Right kidney (tissue), 9 donors: Measurements from ENCODE around the gene SPRY4.
"Not testable (repeated sequence)": the region's sequence is repeated elsewhere in the genome, so short reads cannot be mapped to it uniquely, and the experiment has no call there.

Experiments used
- DNase-seq: peaks from one replicate; pipeline ENCODE4 v3.0.0-alpha.2; 2016
- long read RNA-seq, 8 donors: transcript quantifications; one replicate each; lab custom pipeline, GENCODE V29; 2026

The SPRY4 gene, protein sequence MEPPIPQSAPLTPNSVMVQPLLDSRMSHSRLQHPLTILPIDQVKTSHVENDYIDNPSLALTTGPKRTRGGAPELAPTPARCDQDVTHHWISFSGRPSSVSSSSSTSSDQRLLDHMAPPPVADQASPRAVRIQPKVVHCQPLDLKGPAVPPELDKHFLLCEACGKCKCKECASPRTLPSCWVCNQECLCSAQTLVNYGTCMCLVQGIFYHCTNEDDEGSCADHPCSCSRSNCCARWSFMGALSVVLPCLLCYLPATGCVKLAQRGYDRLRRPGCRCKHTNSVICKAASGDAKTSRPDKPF
- long read RNA-seq, donor 1, full-length matches to known transcripts: 44 of 44 reads
- long read RNA-seq, donor 1, partial matches to known transcripts: 0 of 44 reads
- long read RNA-seq, donor 1, other reads (novel, unspliced or antisense): 0 of 44 reads
- long read RNA-seq, donor 2, full-length matches to known transcripts: 40 of 40 reads
- long read RNA-seq, donor 2, partial matches to known transcripts: 0 of 40 reads
- long read RNA-seq, donor 2, other reads (novel, unspliced or antisense): 0 of 40 reads
- long read RNA-seq, donor 3, full-length matches to known transcripts: 31 of 31 reads
- long read RNA-seq, donor 3, partial matches to known transcripts: 0 of 31 reads
- long read RNA-seq, donor 3, other reads (novel, unspliced or antisense): 0 of 31 reads
- long read RNA-seq, donor 4, full-length matches to known transcripts: 42 of 42 reads
- long read RNA-seq, donor 4, partial matches to known transcripts: 0 of 42 reads
- long read RNA-seq, donor 4, other reads (novel, unspliced or antisense): 0 of 42 reads
- long read RNA-seq, donor 5, full-length matches to known transcripts: 29 of 29 reads
- long read RNA-seq, donor 5, partial matches to known transcripts: 0 of 29 reads
- long read RNA-seq, donor 5, other reads (novel, unspliced or antisense): 0 of 29 reads
- long read RNA-seq, donor 6, full-length matches to known transcripts: 76 of 76 reads
- long read RNA-seq, donor 6, partial matches to known transcripts: 0 of 76 reads
- long read RNA-seq, donor 6, other reads (novel, unspliced or antisense): 0 of 76 reads
- long read RNA-seq, donor 7, full-length matches to known transcripts: 94 of 94 reads
- long read RNA-seq, donor 7, partial matches to known transcripts: 0 of 94 reads
- long read RNA-seq, donor 7, other reads (novel, unspliced or antisense): 0 of 94 reads
- long read RNA-seq, donor 8, full-length matches to known transcripts: 38 of 38 reads
- long read RNA-seq, donor 8, partial matches to known transcripts: 0 of 38 reads
- long read RNA-seq, donor 8, other reads (novel, unspliced or antisense): 0 of 38 reads

- DNase-seq: peak; percentile 97
Measured at GRCh38 chr5:142324871-142325724, at the start of gene SPRY4. Gene SPRY4 (minus strand): TSS chr5:142325021. CDS start chr5:142315108, 9,913 bp downstream.

DNA sequence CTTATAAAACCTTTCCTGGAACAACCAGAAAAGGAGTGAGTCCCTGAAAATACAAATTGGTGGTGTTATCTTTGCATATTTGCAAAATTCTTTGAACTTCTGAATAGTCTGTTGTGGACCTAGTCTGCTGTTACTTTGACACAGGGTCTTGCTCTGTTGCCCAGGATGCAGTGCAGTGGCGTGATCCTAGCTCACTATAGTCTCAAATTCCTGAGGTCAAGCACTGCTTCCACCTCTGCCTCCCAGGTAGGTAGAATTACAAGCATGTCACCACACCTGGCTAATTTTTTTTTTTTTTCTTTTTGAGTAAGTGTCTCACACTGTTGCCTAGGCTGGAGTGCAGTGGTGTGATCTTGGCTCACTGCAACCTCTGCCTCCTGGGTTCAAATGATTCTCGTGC is 43.7 kb upstream of the SPRY4 start:
- no peak for DNase-seq

GRCh38 chr5:142366007-142366406 is 41.2 kb upstream of the SPRY4 start:
- no peak for DNase-seq

DNA sequence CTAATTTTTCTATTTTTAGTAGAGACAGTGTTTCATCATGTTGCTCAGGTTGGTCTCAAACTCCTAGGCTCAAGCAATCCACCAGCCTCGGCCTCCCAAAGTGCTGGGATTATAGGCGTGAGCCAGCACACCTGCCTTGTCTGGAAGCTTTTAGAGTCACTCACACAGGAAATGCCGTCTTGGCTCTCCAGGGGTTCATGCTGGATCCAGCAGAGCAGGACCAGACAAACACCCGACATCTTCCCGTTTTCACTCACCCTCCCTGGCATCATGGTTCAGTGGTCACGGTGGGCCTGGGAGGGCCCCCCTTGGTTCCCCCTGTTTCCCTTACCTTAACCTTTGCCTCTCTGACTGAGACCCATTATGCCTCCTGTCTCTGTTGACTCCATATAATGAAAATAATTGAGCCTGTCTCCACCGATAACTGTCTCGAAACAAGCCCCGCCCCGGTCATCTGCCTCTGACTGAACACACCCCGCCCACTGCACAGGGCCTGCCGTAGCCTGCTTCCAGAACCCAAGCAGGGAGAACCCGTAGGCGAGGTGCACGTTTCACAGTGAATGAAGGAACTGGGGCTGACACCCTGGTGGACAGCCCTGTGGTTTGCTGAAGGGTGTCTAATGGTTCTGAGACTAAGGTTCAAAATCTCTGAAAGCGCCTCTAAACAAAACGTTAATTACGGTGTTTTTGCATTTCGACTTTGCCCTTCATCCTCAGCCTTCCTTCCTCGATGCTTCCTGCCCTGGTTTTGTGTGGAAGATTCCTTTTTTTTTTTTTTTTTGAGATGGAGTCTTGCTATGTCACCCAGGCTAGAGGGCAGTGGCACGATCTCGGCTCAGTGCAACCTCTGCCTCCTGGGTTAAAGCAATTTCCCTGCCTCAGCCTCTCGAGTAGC is 39.7 kb upstream of the SPRY4 start:
- DNase-seq: peak; percentile 66

- DNase-seq: no peak
Measured at GRCh38 chr5:142363619-142363963, 38.8 kb upstream of the SPRY4 start.

GRCh38 chr5:142362193-142362592 is 37.4 kb upstream of the SPRY4 start:
- DNase-seq: not testable (repeated sequence)

- no peak for DNase-seq
Measured at GRCh38 chr5:142360607-142361120, 35.8 kb upstream of the SPRY4 start.

GRCh38 chr5:142360051-142360498 is 35.3 kb upstream of the SPRY4 start:
- DNase-seq: no peak

- no peak for DNase-seq
Measured at GRCh38 chr5:142358648-142359047, 33.8 kb upstream of the SPRY4 start.

DNA sequence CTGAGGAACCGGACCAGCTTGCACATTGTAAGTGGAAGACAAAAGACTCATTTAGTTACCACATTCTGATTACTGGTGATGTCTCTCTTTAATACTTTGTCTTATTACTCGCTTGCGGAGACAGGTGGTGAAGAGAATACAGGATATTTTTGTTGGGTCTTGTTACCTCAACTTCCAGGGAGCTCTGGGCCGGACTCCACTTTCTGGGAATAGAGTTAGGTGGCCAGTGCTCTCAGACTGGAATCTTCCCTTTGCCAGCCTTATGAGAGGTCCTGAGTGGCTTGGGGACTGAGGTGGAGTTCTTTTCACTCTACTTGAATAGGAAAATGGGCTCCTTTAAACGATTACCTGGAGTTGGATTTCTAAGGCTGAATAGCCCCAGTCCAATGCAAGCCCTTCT is 33.3 kb upstream of the SPRY4 start:
- no peak for DNase-seq

DNA sequence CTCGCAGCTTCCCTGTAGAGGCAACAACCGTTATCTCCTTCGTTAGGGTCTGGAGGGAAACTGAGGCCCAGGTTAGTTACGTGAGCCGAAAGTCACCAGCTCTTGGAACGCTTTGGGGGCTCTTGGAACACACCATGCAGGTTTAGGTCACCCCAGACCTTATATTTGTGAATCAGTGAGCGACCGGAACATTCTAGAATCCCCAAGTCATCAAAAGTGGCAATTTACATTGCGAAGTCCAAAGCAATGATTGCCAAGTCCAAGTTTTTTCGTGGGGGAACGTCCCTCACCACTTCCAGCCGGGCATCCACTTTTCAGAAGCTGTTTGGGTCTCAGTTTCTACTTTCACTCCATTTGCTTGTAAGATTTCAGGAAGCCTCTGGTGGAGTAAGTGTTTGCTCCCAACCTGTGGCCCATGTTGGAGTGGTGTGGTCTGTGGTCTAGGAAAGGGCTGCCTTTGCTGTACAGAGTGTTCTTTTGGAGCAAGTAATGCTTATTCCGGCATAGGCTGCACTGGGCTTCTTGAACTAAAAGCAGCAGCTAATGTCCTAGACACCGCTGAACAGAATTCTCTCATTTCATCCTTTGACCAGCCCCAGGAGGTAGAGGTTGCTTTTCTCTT is 32.8 kb upstream of the SPRY4 start:
- no peak for DNase-seq

DNA sequence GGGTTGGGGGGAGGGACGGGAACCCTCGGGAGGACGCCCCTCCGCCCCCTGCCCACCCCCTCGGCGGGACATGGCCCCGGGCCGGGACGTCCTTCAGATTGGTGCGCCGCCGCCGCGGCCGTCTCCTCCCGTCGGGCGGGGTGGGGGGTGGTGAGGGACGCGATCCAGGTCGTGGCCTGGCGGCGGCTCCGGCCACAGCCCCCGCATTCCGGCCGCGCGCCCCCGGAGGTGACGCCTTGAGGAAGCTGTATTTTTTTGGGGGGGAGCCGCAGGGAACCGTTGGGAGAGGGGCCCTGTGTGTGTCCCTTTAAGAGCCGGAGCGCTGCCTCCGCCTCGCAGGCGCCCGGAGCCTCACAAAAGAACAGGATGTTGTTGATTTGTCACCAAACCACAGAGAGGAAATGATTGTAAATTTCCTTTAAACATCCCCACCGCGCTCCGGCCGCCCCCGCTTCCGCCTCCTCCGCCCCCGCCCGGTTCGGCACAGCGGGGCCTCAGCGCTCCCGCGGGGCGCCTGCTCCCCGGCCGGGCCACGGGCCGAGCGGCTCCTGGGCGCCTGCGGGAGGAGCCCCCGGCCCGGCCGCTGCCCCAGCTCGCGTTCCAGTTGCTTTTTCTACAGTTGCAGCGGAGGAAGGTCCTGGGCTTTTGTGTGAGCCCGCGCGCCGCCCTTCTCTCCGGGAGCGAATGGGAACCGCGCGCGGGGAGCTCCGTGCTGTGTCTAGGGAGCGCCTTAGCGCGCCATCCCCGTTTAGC is 32.1 kb upstream of the SPRY4 start:
- peak; percentile 97 for DNase-seq

- no peak for DNase-seq
Measured at GRCh38 chr5:142356349-142356715, 31.5 kb upstream of the SPRY4 start.

DNA sequence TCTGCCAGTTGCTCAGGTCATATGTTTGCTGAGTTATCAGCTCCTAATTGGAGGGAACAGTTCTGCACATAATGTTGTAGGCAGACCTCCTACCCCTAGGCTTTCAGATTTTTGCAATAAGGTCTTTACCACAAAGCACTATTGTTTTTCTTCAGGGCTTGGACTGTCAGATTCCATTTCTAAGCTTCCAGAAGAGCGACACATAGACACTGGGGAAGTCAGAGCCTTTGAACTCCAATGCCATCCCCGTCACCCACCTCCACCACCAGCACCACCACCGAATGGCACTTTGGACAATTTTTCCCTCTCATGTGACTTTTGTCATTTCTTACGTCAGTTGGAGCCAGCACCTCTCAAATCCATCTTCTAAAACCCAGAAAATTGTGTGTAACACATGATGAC is 28.3 kb upstream of the SPRY4 start:
- DNase-seq: no peak

DNA sequence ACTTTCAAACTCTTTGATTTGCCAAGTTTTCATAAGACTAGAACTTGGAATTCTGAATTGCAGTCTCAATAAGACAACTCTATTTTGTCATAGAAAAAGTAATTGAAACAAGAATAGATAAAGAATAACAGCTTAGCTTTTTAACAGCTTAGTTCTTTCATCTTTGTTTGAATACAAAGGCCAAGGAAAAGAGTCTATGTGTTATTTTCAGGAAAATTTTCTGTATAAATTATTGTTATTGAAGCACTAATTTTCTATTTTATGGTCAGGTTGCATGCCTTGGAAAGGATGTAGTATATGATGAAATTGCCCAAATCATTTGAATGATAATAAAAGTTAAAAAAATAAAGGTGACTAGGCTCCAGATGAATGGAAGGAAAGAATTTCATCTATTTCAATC is 25.2 kb upstream of the SPRY4 start:
- no peak for DNase-seq

- DNase-seq: no peak
Measured at GRCh38 chr5:142346706-142347105, 21.9 kb upstream of the SPRY4 start.

DNA sequence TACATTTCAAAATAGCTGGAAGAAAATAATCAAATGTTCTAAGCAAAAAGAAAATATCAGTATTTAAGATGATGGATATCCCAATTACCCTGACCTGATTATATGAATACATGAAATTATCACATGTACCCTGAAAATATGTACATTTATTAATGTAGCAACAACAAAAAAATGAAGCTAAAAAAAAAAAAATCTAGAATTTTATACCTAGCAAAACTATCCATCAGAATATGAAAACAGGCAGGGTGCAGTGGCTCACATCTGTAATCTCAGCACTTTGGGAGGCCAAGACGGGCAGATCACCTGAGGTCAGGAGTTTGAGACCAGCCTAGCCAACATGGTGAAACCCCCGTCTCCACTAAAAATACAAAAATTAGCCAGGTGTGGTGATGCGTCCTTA is 20.1 kb upstream of the SPRY4 start:
- DNase-seq: not testable (repeated sequence)

DNA sequence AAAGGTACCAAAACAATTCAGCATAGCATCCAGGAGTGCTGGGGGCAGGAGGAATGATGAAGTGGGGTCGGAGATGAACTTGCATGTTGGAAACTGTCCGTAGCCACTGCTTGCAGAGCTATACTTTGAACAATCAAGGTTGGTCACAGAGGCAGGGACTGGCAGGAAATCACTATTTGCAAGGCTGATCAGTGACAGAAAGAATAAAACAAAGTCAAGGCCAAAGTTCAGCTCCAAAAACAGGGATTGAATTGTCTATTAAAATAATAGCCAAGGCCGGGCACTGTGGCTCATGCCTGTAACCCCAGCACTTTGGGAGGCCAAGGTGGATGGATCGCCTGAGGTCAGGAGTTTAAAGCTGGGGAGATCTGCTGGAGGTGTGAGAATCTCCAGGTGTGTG is 18.7 kb upstream of the SPRY4 start:
- no peak for DNase-seq
